H1 (cell line): ENCODE measurements around the gene MAP3K1. TPM values are rescaled to one million over a fixed set of nuclear protein-coding genes. Genes with fewer than 3 reads are reported as not detected.

ENCODE experiments used
- BACH1 ChIP-seq: IDR thresholded peaks from 2 replicates; pipeline ENCODE4 v1.6.1; 2012; ENCODE audit warnings: low read length, improper control_type of control experiment
- CBX5 ChIP-seq: fragments of 300-800, 300-1000 bp; sonication (generic); IDR thresholded peaks from 2 replicates; pipeline ENCODE4 v1.7.1; 2016; ENCODE audit warnings: antibody characterized with exemption, low read length, low read depth
- MAFK ChIP-seq: IDR thresholded peaks from 2 replicates; pipeline ENCODE4 v1.6.1; 2012; ENCODE audit warnings: low read depth, mild to moderate bottlenecking, improper control_type of control experiment, low read length
- RNF2 ChIP-seq: fragments of 200-900, 300-1000 bp; sonication (generic); IDR thresholded peaks from 2 replicates; pipeline ENCODE4 v1.7.1; 2016; ENCODE audit warnings: borderline replicate concordance, low read depth, mild to moderate bottlenecking, antibody characterized with exemption, low read length; ENCODE audit not compliant: poor library complexity, severe bottlenecking; ENCODE audit errors: missing control alignments
- SAP30 ChIP-seq: fragments of 300-600 bp; sonication (generic); IDR thresholded peaks from 2 replicates; pipeline ENCODE4 v1.7.1; 2012; ENCODE audit warnings: low read length, moderate library complexity, mild to moderate bottlenecking, inconsistent platforms; ENCODE audit not compliant: insufficient read depth, insufficient replicate concordance
- SUZ12 ChIP-seq: fragments of 200-600 bp; sonication (generic); IDR thresholded peaks from 2 replicates; pipeline ENCODE4 v1.6.1; 2012; ENCODE audit warnings: mild to moderate bottlenecking, inconsistent platforms, low read length, moderate library complexity, mixed read lengths
- polyA plus RNA-seq, 7 experiments: library from polyadenylated mRNA; depleted of rRNA in 3 of 7; stranded (reverse) in 5 of 7; unstranded in 2 of 7; fragments of >200 nt in 5 of 7; fragments of 200-250 nt in 2 of 7; gene quantifications; 1 replicate in 5 of 7; 2 replicates in 1 of 7; 4 replicates in 1 of 7; pipeline versions ENCODE4 v1.2.1 to v1.2.3, GENCODE V29; 2011 to 2013; ENCODE audit warnings: missing spikeins in 2 of 7, mixed read lengths in 2 of 7
- total RNA-seq: library from RNA; stranded (reverse); fragmentation: NEBNext Ultra II Directional; extraction: Animal tissue kit (Norgen Biotek cat#: 25700); gene quantifications from 2 replicates; pipeline ENCODE4 v1.2.1, GENCODE V29; 2021

Gene MAP3K1
- total and polyA plus RNA-seq, 2 of the 8 experiments (the other 6 are each of a cell fraction or from before 2014, with no cell fraction given) = 3.9 to 11.8 TPM

DNA sequence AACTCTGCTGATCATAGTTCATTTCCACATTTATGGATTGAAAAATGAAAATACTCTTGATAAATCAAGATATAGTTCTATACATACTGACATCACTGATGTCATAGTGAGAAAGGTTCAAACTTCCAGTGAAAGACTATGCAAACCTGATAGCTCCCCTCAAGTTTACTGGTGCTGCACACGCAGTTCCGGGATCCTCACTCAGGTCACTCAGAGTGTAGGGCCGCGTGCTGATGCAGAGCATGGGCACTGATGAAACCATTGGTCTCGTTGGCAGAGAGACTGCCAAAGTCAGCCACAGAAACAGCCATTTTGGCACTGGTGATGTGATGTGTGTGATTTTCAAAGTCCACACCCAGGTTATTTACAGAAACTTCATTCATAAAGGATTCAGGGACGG is 107.6 kb downstream of the MAP3K1 start (continued):
- TF ChIP-seq RNF2 (no peak), CBX5 (no peak), MAFK (no peak), SUZ12 (no peak), SAP30 (no peak), BACH1 (no peak)
